NB4 (cell line): ENCODE data around the gene C10orf143.

Experiments
- POLR2A ChIP-seq: IDR thresholded peaks from 2 replicates; pipeline ENCODE4 v1.6.1; 2011; ENCODE audit warnings: mild to moderate bottlenecking; ENCODE audit not compliant: insufficient read length; ENCODE audit errors: extremely low read depth
- TF ChIP-seq, protein P1 (sequence below): IDR thresholded peaks from 2 replicates; pipeline ENCODE4 v1.6.1; 2011; ENCODE audit warnings: low read depth, low read length
- TF ChIP-seq, protein P2 (sequence below): IDR thresholded peaks from one replicate; pipeline ENCODE4 v1.5.1; 2012; ENCODE audit warnings: low read depth, low read length

DNA sequence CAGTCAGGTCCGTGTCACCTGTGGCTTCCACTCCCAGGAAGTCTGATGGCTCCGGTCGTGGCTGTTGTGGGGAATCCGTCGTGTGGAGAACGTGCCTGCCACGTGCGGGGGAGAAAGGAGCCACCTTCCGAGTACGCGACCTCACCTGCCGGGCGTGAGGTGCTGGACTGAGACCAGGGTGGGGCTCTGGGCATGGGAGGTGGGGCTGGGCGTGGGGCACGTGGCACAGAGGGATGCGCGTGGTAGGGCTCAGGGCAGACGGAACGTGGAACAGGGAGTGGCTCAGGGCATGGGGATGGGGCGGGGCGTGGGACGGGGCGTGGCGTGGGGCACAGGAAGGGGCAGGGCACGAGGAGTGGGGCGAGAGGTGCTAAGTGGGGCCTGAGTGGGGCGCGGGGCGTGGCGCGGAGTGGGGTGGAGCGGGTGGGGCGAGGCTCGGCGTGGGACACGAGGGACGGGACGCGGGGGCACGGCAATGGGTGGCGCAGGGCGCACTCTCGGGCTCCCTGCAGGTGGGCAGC is 64.8 kb downstream of the C10orf143 start:
- no peak for TF ChIP-seq POLR2A
- TF ChIP-seq, protein P1, sequence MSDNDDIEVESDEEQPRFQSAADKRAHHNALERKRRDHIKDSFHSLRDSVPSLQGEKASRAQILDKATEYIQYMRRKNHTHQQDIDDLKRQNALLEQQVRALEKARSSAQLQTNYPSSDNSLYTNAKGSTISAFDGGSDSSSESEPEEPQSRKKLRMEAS = no peak
- TF ChIP-seq, protein P2, sequence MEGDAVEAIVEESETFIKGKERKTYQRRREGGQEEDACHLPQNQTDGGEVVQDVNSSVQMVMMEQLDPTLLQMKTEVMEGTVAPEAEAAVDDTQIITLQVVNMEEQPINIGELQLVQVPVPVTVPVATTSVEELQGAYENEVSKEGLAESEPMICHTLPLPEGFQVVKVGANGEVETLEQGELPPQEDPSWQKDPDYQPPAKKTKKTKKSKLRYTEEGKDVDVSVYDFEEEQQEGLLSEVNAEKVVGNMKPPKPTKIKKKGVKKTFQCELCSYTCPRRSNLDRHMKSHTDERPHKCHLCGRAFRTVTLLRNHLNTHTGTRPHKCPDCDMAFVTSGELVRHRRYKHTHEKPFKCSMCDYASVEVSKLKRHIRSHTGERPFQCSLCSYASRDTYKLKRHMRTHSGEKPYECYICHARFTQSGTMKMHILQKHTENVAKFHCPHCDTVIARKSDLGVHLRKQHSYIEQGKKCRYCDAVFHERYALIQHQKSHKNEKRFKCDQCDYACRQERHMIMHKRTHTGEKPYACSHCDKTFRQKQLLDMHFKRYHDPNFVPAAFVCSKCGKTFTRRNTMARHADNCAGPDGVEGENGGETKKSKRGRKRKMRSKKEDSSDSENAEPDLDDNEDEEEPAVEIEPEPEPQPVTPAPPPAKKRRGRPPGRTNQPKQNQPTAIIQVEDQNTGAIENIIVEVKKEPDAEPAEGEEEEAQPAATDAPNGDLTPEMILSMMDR = no peak
